GM12864 (cell line): ENCODE results near the gene IMPG2.

ENCODE experiments used
- DNase-seq: peaks from one replicate; pipeline ENCODE4 v3.0.0-alpha.2; 2011; ENCODE audit warnings: low read depth
- H3K4me3 ChIP-seq: 2 replicates; pipeline ENCODE4 v1.5.1; 2011; ENCODE audit warnings: mild to moderate bottlenecking, low read depth, low read length, control low read depth
- TF ChIP-seq, protein P1 (sequence below): IDR thresholded peaks from 2 replicates; pipeline ENCODE4 v1.5.1; 2011; ENCODE audit warnings: low read depth, mild to moderate bottlenecking, moderate library complexity, low read length, control low read depth, inconsistent platforms; ENCODE audit errors: missing control alignments

The IMPG2 gene

DNA sequence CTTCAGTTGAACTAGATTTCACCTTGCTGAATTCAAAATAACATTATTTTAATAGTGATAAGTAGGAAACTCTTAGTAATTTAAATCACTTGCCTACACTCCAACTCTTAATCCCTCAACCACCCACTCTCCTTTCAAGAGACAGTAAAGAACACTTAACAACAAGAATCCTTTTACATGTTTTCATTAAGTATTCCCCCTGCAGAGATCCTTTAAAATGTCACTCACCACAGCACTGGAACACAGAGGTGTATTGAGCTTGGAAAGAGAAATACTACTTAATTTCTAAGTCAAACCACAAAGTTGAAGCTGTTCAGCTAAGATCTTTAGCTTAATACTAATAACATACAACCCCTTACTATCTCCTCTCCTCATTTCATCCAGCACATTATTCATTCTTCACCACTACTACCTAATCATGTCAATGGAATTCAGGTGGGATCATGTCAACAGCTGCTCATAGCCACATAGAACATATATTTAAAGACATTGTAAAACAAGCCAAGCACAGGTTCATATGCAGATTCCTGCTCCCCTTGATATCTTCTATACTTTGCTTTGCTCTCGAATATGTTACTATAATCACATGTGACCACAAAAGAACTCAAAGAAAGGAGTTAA is 40.5 kb downstream of the IMPG2 start:
- H3K4me3 ChIP-seq = no peak overlapping the region
- TF ChIP-seq, protein P1, sequence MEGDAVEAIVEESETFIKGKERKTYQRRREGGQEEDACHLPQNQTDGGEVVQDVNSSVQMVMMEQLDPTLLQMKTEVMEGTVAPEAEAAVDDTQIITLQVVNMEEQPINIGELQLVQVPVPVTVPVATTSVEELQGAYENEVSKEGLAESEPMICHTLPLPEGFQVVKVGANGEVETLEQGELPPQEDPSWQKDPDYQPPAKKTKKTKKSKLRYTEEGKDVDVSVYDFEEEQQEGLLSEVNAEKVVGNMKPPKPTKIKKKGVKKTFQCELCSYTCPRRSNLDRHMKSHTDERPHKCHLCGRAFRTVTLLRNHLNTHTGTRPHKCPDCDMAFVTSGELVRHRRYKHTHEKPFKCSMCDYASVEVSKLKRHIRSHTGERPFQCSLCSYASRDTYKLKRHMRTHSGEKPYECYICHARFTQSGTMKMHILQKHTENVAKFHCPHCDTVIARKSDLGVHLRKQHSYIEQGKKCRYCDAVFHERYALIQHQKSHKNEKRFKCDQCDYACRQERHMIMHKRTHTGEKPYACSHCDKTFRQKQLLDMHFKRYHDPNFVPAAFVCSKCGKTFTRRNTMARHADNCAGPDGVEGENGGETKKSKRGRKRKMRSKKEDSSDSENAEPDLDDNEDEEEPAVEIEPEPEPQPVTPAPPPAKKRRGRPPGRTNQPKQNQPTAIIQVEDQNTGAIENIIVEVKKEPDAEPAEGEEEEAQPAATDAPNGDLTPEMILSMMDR = no peak

GRCh38 chr3:101279162-101279561 is 41.2 kb downstream of the IMPG2 start:
- TF ChIP-seq, protein P1 = no peak
- H3K4me3 ChIP-seq = no peak overlapping the region
- no peak for DNase-seq

More for the DNA sequence above, 40.5 kb downstream of the IMPG2 start:
- DNase-seq = no peak

DNA sequence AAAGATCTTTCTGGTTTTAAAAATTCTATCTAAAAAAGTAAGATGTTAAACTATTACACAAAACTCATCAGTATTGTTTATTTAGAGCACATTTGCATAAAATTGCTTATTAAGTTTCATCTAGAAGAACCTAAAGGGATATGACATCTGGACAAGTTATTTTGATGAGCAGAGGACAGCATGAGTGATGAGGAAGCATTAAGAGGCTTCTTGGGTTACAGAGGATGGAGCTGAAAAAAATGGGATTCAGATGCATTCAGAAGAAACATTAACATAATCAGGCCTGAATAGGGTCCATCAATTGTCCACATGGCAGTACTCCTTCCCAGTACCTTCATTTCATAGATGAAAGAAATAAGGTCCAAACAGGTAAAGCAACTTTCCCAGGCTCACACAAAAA is 41.6 kb downstream of the IMPG2 start:
- TF ChIP-seq, protein P1 = no peak
- DNase-seq = no peak
- H3K4me3 ChIP-seq = no peak overlapping the region

- no peak overlapping the region for H3K4me3 ChIP-seq
- TF ChIP-seq, protein P1 = no peak
- no peak for DNase-seq
Measured at GRCh38 chr3:101273608-101274007, 46.8 kb downstream of the IMPG2 start.

DNA sequence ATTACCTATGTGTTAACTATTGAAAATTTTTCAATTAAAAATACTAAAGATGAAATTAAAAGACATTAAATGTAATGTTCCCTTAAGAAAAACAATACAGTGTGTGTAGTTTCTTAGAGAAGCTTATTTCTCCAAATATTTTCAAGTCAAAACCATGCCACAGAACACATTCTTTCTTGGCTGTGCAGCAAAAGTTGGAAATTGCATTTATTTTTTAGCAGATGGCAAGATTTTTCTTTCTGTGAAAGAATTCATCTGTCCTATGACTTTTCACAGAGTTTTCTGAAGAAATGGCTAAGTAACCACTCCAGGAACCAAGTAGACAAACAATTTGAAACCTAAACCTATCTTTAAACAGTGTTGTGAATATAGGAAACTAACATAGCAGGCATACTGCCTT is 47.2 kb downstream of the IMPG2 start:
- no peak for DNase-seq
- H3K4me3 ChIP-seq = no peak overlapping the region
- TF ChIP-seq, protein P1 = no peak

- no peak for DNase-seq
- H3K4me3 ChIP-seq = no peak overlapping the region
- TF ChIP-seq, protein P1 = no peak
Measured at GRCh38 chr3:101271728-101272127, 48.6 kb downstream of the IMPG2 start.

DNA sequence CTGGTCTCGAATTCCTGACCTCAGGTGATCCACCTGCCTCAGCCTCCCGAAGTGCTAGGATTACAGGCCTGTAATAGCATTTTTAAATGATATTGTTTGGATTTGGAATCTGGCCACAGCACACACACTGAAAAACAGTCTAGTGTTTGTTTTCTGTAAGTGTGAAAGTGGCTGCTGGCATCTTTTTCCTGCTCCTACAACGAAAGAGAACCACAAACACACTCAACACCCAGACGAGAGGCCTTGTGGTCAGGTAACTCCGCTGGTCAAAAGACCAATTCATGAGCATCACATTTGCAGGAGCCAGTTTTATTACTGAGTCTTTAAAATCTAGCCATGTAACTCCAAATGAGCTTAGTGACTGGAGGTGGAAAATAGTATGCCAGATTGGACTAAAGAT is 50.2 kb downstream of the IMPG2 start:
- no peak for DNase-seq

More for the DNA sequence above, 50.2 kb downstream of the IMPG2 start:
- TF ChIP-seq, protein P1 = no peak
- no peak overlapping the region for H3K4me3 ChIP-seq
